NOMO-1 treated with DMSO at 0.1 percent for 48 hours (cell line): ENCODE measurements around the gene NR3C1.
"Not testable (repeated sequence)": the region's sequence is repeated elsewhere in the genome, so short reads cannot be mapped to it uniquely, and the experiment has no call there.

Experiments used
- DNase-seq: peaks from one replicate; lab custom pipeline; 2025; ENCODE audit not compliant: unreplicated experiment; lab: John Stamatoyannopoulos, UW

The NR3C1 gene

GRCh38 chr5:143340891-143341685 is 62.4 kb downstream of the NR3C1 start:
- DNase-seq: no peak

GRCh38 chr5:143338658-143339366 is 64.7 kb downstream of the NR3C1 start:
- DNase-seq: no peak

- no peak for DNase-seq
Measured at GRCh38 chr5:143337946-143338345, 65.5 kb downstream of the NR3C1 start.

GRCh38 chr5:143336485-143336884 is 67.0 kb downstream of the NR3C1 start:
- DNase-seq: no peak

- no peak for DNase-seq
Measured at GRCh38 chr5:143334903-143335302, 68.6 kb downstream of the NR3C1 start.

GRCh38 chr5:143334380-143334779 is 69.1 kb downstream of the NR3C1 start:
- DNase-seq: not testable (repeated sequence)

- DNase-seq: no peak
Measured at GRCh38 chr5:143331956-143332355, 71.5 kb downstream of the NR3C1 start.

GRCh38 chr5:143329843-143330242 is 73.6 kb downstream of the NR3C1 start:
- no peak for DNase-seq

GRCh38 chr5:143328589-143329220 is 74.8 kb downstream of the NR3C1 start:
- no peak for DNase-seq

- not testable (repeated sequence) for DNase-seq
Measured at GRCh38 chr5:143325086-143325485, 78.4 kb downstream of the NR3C1 start.

GRCh38 chr5:143322931-143323630 is 80.4 kb downstream of the NR3C1 start:
- not testable (repeated sequence) for DNase-seq

- DNase-seq: no peak
Measured at GRCh38 chr5:143322176-143322575, 81.3 kb downstream of the NR3C1 start.

- no peak for DNase-seq
Measured at GRCh38 chr5:143319437-143320227, 83.9 kb downstream of the NR3C1 start.

GRCh38 chr5:143318833-143319232 is 84.7 kb downstream of the NR3C1 start:
- DNase-seq: no peak

GRCh38 chr5:143318270-143318669 is 85.2 kb downstream of the NR3C1 start:
- no peak for DNase-seq

- no peak for DNase-seq
Measured at GRCh38 chr5:143316844-143317631, 86.4 kb downstream of the NR3C1 start.

- no peak for DNase-seq
Measured at GRCh38 chr5:143316337-143316736, 87.1 kb downstream of the NR3C1 start.

GRCh38 chr5:143315929-143316328 is 87.6 kb downstream of the NR3C1 start:
- no peak for DNase-seq

- DNase-seq: no peak
Measured at GRCh38 chr5:143315214-143315613, 88.3 kb downstream of the NR3C1 start.

GRCh38 chr5:143314659-143315058 is 88.8 kb downstream of the NR3C1 start:
- no peak for DNase-seq
